ENCODE measurements around the gene PSMA4.
"Not testable (repeated sequence)": the region's sequence is repeated elsewhere in the genome, so short reads cannot be mapped to it uniquely, and the experiment has no call there.

Gene PSMA4

GRCh38 chr15:78550815-78551214 is 10.6 kb downstream of the PSMA4 start:
- no peak overlapping the region for H3K27ac ChIP-seq (ENCODE audit: insufficient read depth, low read length, poor library complexity, severe bottlenecking)
- no peak overlapping the region for H3K4me3 ChIP-seq (ENCODE audit: insufficient read depth, low read depth, low read length, poor library complexity, severe bottlenecking)
- peaks cover 46% of the 10 kb centered on the region for H3K36me3 ChIP-seq (ENCODE audit: control insufficient read depth, insufficient read depth, low read length)
- no peaks in the 10 kb centered on the region for H3K27me3 ChIP-seq (replicated peaks; ENCODE audit: control insufficient read depth, insufficient read depth, low read length, poor library complexity, severe bottlenecking)
- H3K9me3 ChIP-seq (ENCODE audit: control insufficient read depth, low read length) = no peaks in the 10 kb centered on the region
- no peak for DNase-seq
- H3K4me1 ChIP-seq (ENCODE audit: control insufficient read depth, insufficient read depth, low read length, poor library complexity, severe bottlenecking) = no peaks in the 10 kb centered on the region

DNA sequence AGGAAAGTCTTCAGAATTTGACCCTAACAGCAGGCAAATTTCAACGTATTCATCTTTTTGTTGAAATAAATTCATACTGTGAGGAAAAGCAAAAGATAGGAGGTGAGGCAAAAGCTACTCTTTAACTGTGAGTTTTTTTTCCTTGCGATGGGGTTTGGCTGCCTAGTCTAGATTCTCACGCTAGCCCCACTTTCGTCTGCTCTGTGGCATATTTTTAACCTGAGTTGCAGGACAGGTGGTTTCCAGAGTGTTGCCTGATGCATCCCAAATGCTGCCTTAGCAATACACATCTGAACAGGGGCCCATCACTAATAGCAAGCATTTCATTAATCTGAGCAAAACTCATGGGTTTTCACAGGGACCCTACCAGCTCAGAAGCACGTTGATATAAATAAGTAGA is 11.7 kb downstream of the PSMA4 start:
- H3K4me1 ChIP-seq (ENCODE audit: control insufficient read depth, insufficient read depth, low read length, poor library complexity, severe bottlenecking) = no peaks in the 10 kb centered on the region
- no peak for DNase-seq
- no peaks in the 10 kb centered on the region for H3K27me3 ChIP-seq (replicated peaks; ENCODE audit: control insufficient read depth, insufficient read depth, low read length, poor library complexity, severe bottlenecking)
- H3K4me3 ChIP-seq (ENCODE audit: insufficient read depth, low read depth, low read length, poor library complexity, severe bottlenecking) = no peak overlapping the region
- peaks cover 37% of the 10 kb centered on the region for H3K36me3 ChIP-seq (ENCODE audit: control insufficient read depth, insufficient read depth, low read length)
- H3K9me3 ChIP-seq (ENCODE audit: control insufficient read depth, low read length) = no peaks in the 10 kb centered on the region
- H3K27ac ChIP-seq (ENCODE audit: insufficient read depth, low read length, poor library complexity, severe bottlenecking) = no peak overlapping the region

GRCh38 chr15:78552597-78552996 is 12.4 kb downstream of the PSMA4 start:
- Histone ChIP-seq H3K9me3 (ENCODE audit: control insufficient read depth, low read length) (no peaks in the 10 kb centered on the region), H3K4me3 (ENCODE audit: insufficient read depth, low read depth, low read length, poor library complexity, severe bottlenecking) (no peak overlapping the region), H3K27ac (ENCODE audit: insufficient read depth, low read length, poor library complexity, severe bottlenecking) (no peak overlapping the region), H3K4me1 (ENCODE audit: control insufficient read depth, insufficient read depth, low read length, poor library complexity, severe bottlenecking) (no peaks in the 10 kb centered on the region), H3K27me3 (replicated peaks; ENCODE audit: control insufficient read depth, insufficient read depth, low read length, poor library complexity, severe bottlenecking) (no peaks in the 10 kb centered on the region), H3K36me3 (ENCODE audit: control insufficient read depth, insufficient read depth, low read length) (peaks cover 30% of the 10 kb centered on the region)
- DNase-seq = no peak

GRCh38 chr15:78560201-78560600 is 20.0 kb downstream of the PSMA4 start:
- DNase-seq; H3K9me3 ChIP-seq (ENCODE audit: control insufficient read depth, low read length); H3K4me3 ChIP-seq (ENCODE audit: insufficient read depth, low read depth, low read length, poor library complexity, severe bottlenecking); H3K27ac ChIP-seq (ENCODE audit: insufficient read depth, low read length, poor library complexity, severe bottlenecking); H3K27me3 ChIP-seq (replicated peaks; ENCODE audit: control insufficient read depth, insufficient read depth, low read length, poor library complexity, severe bottlenecking); H3K36me3 ChIP-seq (ENCODE audit: control insufficient read depth, insufficient read depth, low read length); H3K4me1 ChIP-seq (ENCODE audit: control insufficient read depth, insufficient read depth, low read length, poor library complexity, severe bottlenecking): not testable (repeated sequence)

GRCh38 chr15:78561490-78561889 is 21.2 kb downstream of the PSMA4 start:
- Histone ChIP-seq H3K4me1 (ENCODE audit: control insufficient read depth, insufficient read depth, low read length, poor library complexity, severe bottlenecking) (no peaks in the 10 kb centered on the region), H3K27me3 (replicated peaks; ENCODE audit: control insufficient read depth, insufficient read depth, low read length, poor library complexity, severe bottlenecking) (no peaks in the 10 kb centered on the region), H3K36me3 (ENCODE audit: control insufficient read depth, insufficient read depth, low read length) (no peaks in the 10 kb centered on the region), H3K4me3 (ENCODE audit: insufficient read depth, low read depth, low read length, poor library complexity, severe bottlenecking) (no peak overlapping the region), H3K27ac (ENCODE audit: insufficient read depth, low read length, poor library complexity, severe bottlenecking) (no peak overlapping the region), H3K9me3 (ENCODE audit: control insufficient read depth, low read length) (no peaks in the 10 kb centered on the region)
- DNase-seq = no peak

DNA sequence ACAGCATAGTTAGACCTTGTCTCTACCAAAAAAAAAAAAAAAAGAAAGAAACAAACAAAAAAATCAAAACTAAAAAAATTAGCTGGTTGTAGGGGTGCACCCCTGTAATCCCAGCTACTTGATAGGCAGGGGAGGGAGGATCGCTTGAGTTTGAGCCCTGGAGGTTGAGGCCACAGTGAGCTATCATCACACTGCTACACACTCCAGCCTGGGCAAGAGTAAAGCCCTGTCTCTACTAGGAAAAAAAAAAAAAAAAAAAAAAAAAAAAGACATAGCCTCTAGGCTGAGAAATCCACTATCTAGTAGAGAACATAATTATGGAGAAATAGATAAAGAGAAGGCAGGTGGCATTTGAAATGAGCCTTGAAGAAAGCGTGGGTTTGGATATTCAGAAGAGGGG is 22.8 kb downstream of the PSMA4 start:
- Histone ChIP-seq H3K4me3 (ENCODE audit: insufficient read depth, low read depth, low read length, poor library complexity, severe bottlenecking) (no peak overlapping the region), H3K4me1 (ENCODE audit: control insufficient read depth, insufficient read depth, low read length, poor library complexity, severe bottlenecking) (no peaks in the 10 kb centered on the region), H3K27ac (ENCODE audit: insufficient read depth, low read length, poor library complexity, severe bottlenecking) (no peak overlapping the region), H3K36me3 (ENCODE audit: control insufficient read depth, insufficient read depth, low read length) (no peaks in the 10 kb centered on the region), H3K9me3 (ENCODE audit: control insufficient read depth, low read length) (no peaks in the 10 kb centered on the region), H3K27me3 (replicated peaks; ENCODE audit: control insufficient read depth, insufficient read depth, low read length, poor library complexity, severe bottlenecking) (no peaks in the 10 kb centered on the region)
- no peak for DNase-seq

DNA sequence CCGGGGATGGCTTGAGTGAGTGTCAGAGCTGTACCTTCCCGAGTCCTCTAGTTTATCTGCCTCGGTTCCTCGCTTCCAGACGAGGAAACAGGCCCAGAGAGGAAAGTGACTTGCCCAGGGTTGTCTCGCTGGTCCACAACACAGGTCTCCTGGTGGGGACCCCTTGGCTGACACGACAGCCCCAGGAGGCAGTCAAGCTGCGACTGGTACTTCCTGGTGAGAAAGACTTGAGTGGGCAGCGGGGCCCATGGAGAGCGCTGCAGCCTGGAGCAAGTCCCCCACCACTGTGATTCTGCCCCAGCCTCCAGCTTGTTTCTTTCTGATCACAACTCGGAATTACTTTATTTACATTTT is 24.5 kb downstream of the PSMA4 start:
- Histone ChIP-seq H3K27me3 (replicated peaks; ENCODE audit: control insufficient read depth, insufficient read depth, low read length, poor library complexity, severe bottlenecking) (no peaks in the 10 kb centered on the region), H3K4me1 (ENCODE audit: control insufficient read depth, insufficient read depth, low read length, poor library complexity, severe bottlenecking) (no peaks in the 10 kb centered on the region), H3K27ac (ENCODE audit: insufficient read depth, low read length, poor library complexity, severe bottlenecking) (no peak overlapping the region), H3K4me3 (ENCODE audit: insufficient read depth, low read depth, low read length, poor library complexity, severe bottlenecking) (peak overlapping the region; percentile 69), H3K36me3 (ENCODE audit: control insufficient read depth, insufficient read depth, low read length) (no peaks in the 10 kb centered on the region), H3K9me3 (ENCODE audit: control insufficient read depth, low read length) (no peaks in the 10 kb centered on the region)
- no peak for DNase-seq

GRCh38 chr15:78565097-78565950 is 25.1 kb downstream of the PSMA4 start, which contains the start of gene CHRNA5:
Gene CHRNA5, plus strand, starts transcription at chr15:78565520. Its CDS starts 200 bp downstream, at chr15:78565720.
- H3K9me3 ChIP-seq (ENCODE audit: control insufficient read depth, low read length) = no peaks in the 10 kb centered on the region
- no peak within 1 kb of the TSS for H3K27ac ChIP-seq (ENCODE audit: insufficient read depth, low read length, poor library complexity, severe bottlenecking)
- no peaks in the 10 kb centered on the region for H3K36me3 ChIP-seq (ENCODE audit: control insufficient read depth, insufficient read depth, low read length)
- H3K4me3 ChIP-seq (ENCODE audit: insufficient read depth, low read depth, low read length, poor library complexity, severe bottlenecking) = peak within 1 kb of the TSS; percentile 69
- no peaks in the 10 kb centered on the region for H3K4me1 ChIP-seq (ENCODE audit: control insufficient read depth, insufficient read depth, low read length, poor library complexity, severe bottlenecking)
- peak; percentile 47 to 66 (median 61) for DNase-seq
- H3K27me3 ChIP-seq (replicated peaks; ENCODE audit: control insufficient read depth, insufficient read depth, low read length, poor library complexity, severe bottlenecking) = no peaks in the 10 kb centered on the region

DNA sequence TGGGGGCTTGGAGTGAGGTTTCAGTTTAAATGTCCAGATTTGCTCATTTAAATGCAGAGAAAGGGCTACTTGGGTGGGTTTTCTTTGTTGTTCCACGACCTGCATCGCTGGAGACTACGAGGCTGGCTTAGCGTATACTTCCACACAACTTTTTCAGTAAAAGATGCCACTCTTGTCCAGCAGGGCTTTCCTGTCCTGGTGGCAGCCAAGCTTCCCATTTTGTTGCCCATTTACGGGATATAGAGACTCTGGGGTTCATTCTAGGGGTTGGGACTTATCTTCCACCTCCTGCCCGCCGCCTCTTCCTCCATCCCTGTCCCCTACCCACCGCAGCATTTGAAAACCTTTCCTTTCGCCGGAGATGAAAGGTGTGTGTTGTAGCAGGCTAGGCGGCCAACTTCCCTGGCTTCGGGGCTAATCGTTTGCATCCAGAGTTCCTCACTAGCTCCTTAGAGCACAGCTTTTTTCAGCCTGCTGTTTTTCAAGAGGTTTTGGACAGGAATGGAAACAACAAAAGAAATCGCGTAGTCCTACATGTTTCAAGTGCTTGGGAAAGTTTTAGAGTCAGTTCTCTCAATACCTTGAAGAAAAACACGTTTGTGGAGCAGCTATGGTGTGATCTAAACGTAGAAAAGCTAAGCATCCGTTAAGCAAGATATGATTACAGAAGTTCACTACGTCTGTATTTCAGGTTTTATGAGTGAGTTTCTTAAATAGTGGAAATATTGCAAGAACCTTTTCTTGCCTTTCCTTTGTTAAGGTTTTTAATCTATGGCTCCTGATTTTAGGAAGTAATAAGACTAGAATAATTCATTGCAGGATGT is 25.9 kb downstream of the PSMA4 start:
- no peak overlapping the region for H3K27ac ChIP-seq (ENCODE audit: insufficient read depth, low read length, poor library complexity, severe bottlenecking)
- H3K27me3 ChIP-seq (replicated peaks; ENCODE audit: control insufficient read depth, insufficient read depth, low read length, poor library complexity, severe bottlenecking) = no peaks in the 10 kb centered on the region
- H3K9me3 ChIP-seq (ENCODE audit: control insufficient read depth, low read length) = no peaks in the 10 kb centered on the region
- no peaks in the 10 kb centered on the region for H3K36me3 ChIP-seq (ENCODE audit: control insufficient read depth, insufficient read depth, low read length)
- H3K4me3 ChIP-seq (ENCODE audit: insufficient read depth, low read depth, low read length, poor library complexity, severe bottlenecking) = peak overlapping the region; percentile 69
- H3K4me1 ChIP-seq (ENCODE audit: control insufficient read depth, insufficient read depth, low read length, poor library complexity, severe bottlenecking) = no peaks in the 10 kb centered on the region
- DNase-seq = no peak

- no peak for DNase-seq
- H3K4me1 ChIP-seq (ENCODE audit: control insufficient read depth, insufficient read depth, low read length, poor library complexity, severe bottlenecking) = no peaks in the 10 kb centered on the region
- no peak overlapping the region for H3K4me3 ChIP-seq (ENCODE audit: insufficient read depth, low read depth, low read length, poor library complexity, severe bottlenecking)
- no peaks in the 10 kb centered on the region for H3K9me3 ChIP-seq (ENCODE audit: control insufficient read depth, low read length)
- H3K27ac ChIP-seq (ENCODE audit: insufficient read depth, low read length, poor library complexity, severe bottlenecking) = no peak overlapping the region
- no peaks in the 10 kb centered on the region for H3K36me3 ChIP-seq (ENCODE audit: control insufficient read depth, insufficient read depth, low read length)
- no peaks in the 10 kb centered on the region for H3K27me3 ChIP-seq (replicated peaks; ENCODE audit: control insufficient read depth, insufficient read depth, low read length, poor library complexity, severe bottlenecking)
Observed at GRCh38 chr15:78567531-78567930, 27.3 kb downstream of the PSMA4 start.

Data from effector memory CD4-positive, alpha-beta T cell (primary cell).